Measurements from ENCODE around the gene ABHD17B. TPM values are rescaled to one million over a fixed set of nuclear protein-coding genes. Genes with fewer than 3 reads are reported as not detected.

Gene ABHD17B
- total RNA-seq, 1 experiment from 2014 or later = 49.0 TPM

- no peak for DNase-seq (ENCODE audit: low read depth)
Observed at GRCh38 chr9:71878327-71879274, 32.4 kb downstream of the ABHD17B start.

GRCh38 chr9:71876829-71877228 lies 34.2 kb downstream of the ABHD17B start:
- no peak for DNase-seq (ENCODE audit: low read depth)

- DNase-seq (ENCODE audit: low read depth) = no peak
Observed at GRCh38 chr9:71876106-71876505, 34.9 kb downstream of the ABHD17B start.

- DNase-seq (ENCODE audit: low read depth) = no peak
Observed at GRCh38 chr9:71875345-71875744, 35.6 kb downstream of the ABHD17B start.

- DNase-seq (ENCODE audit: low read depth) = no peak
Observed at GRCh38 chr9:71863631-71864030, 47.4 kb downstream of the ABHD17B start.

GRCh38 chr9:71861618-71862017 lies 49.4 kb downstream of the ABHD17B start:
- no peak for DNase-seq (ENCODE audit: low read depth)

- DNase-seq (ENCODE audit: low read depth) = peak; percentile 15
Observed at GRCh38 chr9:71859939-71860338, 51.1 kb downstream of the ABHD17B start.

GRCh38 chr9:71858812-71859211 lies 52.2 kb downstream of the ABHD17B start:
- peak; percentile 54 for DNase-seq (ENCODE audit: low read depth)

- DNase-seq (ENCODE audit: low read depth) = no peak
Observed at GRCh38 chr9:71858102-71858798, 52.7 kb downstream of the ABHD17B start.

- no peak for DNase-seq (ENCODE audit: low read depth)
Observed at GRCh38 chr9:71857159-71857558, 53.8 kb downstream of the ABHD17B start.

- DNase-seq (ENCODE audit: low read depth) = peak; percentile 8
Observed at GRCh38 chr9:71854811-71855210, 56.2 kb downstream of the ABHD17B start.

- DNase-seq (ENCODE audit: low read depth) = no peak
Observed at GRCh38 chr9:71853084-71853483, 57.9 kb downstream of the ABHD17B start.

- no peak for DNase-seq (ENCODE audit: low read depth)
Observed at GRCh38 chr9:71850996-71851395, 60.0 kb downstream of the ABHD17B start.

GRCh38 chr9:71847892-71848291 lies 63.1 kb downstream of the ABHD17B start:
- no peak for DNase-seq (ENCODE audit: low read depth)

- DNase-seq (ENCODE audit: low read depth) = no peak
Observed at GRCh38 chr9:71844808-71845207, 66.2 kb downstream of the ABHD17B start.

GRCh38 chr9:71839668-71840067 lies 71.3 kb downstream of the ABHD17B start:
- DNase-seq (ENCODE audit: low read depth) = no peak

- DNase-seq (ENCODE audit: low read depth) = no peak
Observed at GRCh38 chr9:71835596-71835995, 75.4 kb downstream of the ABHD17B start.

- peak; percentile 8 for DNase-seq (ENCODE audit: low read depth)
Observed at GRCh38 chr9:71830929-71831328, 80.1 kb downstream of the ABHD17B start.

- no peak for DNase-seq (ENCODE audit: low read depth)
Observed at GRCh38 chr9:71830153-71830552, 80.8 kb downstream of the ABHD17B start.

- peak; percentile 51 for DNase-seq (ENCODE audit: low read depth)
Observed at GRCh38 chr9:71826279-71826678, 84.7 kb downstream of the ABHD17B start.

- peak; percentile 8 for DNase-seq (ENCODE audit: low read depth)
Observed at GRCh38 chr9:71824257-71824656, 86.7 kb downstream of the ABHD17B start.

GRCh38 chr9:71822935-71823334 lies 88.1 kb downstream of the ABHD17B start:
- DNase-seq (ENCODE audit: low read depth) = no peak

- DNase-seq (ENCODE audit: low read depth) = no peak
Observed at GRCh38 chr9:71822456-71822855, 88.5 kb downstream of the ABHD17B start.
